ENCODE measurements around the gene RAD51B. TPM values are rescaled to one million over a fixed set of nuclear protein-coding genes. Genes with fewer than 3 reads are reported as not detected.

Gene RAD51B
- polyA plus RNA-seq, 3 donors: 3.6 to 11.6 (median 9.4) TPM

DNA sequence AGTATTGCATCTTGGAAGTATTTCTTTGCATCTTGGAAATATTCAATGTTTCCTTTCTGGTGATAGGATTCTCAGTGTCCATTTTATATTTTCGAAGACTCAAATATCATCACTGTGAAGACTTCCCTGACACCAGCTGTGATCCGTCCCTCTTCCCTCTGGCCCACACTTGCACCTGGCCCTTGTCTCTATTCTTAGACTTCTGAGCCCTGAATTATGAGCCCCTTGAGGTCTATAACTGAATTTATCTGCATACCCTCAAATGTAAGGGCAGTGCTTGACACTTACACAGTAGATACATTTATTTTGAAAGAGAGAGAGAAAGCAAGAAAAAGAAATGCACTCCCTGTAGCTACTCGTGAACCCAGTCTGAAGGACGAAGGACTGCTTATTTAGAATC is 596.6 kb downstream of the RAD51B start:
- Mint-ChIP-seq H3K27me3 (ENCODE audit: low read depth in 3 of 3) (peaks cover 0 to 2% (median 0%) of the 10 kb centered on the region in 3 donors), H3K9me3 (no peaks in the 10 kb centered on the region), H3K36me3 (peaks cover 0 to 5% of the 10 kb centered on the region in 2 donors), H3K4me1 (peaks cover 2% of the 10 kb centered on the region), H3K27ac (no peak overlapping the region), H3K4me3 (no peak overlapping the region)
- TF ChIP-seq, protein P1, sequence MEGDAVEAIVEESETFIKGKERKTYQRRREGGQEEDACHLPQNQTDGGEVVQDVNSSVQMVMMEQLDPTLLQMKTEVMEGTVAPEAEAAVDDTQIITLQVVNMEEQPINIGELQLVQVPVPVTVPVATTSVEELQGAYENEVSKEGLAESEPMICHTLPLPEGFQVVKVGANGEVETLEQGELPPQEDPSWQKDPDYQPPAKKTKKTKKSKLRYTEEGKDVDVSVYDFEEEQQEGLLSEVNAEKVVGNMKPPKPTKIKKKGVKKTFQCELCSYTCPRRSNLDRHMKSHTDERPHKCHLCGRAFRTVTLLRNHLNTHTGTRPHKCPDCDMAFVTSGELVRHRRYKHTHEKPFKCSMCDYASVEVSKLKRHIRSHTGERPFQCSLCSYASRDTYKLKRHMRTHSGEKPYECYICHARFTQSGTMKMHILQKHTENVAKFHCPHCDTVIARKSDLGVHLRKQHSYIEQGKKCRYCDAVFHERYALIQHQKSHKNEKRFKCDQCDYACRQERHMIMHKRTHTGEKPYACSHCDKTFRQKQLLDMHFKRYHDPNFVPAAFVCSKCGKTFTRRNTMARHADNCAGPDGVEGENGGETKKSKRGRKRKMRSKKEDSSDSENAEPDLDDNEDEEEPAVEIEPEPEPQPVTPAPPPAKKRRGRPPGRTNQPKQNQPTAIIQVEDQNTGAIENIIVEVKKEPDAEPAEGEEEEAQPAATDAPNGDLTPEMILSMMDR (IDR thresholded peaks at IDR 0.05): no peak
- H3K9me3 ChIP-seq (replicated peaks in 1 of 2; ENCODE audit: control insufficient read depth in 1 of 2, insufficient read depth in 1 of 2, low read length in 2 of 2): no peaks in the 10 kb centered on the region
- no peaks in the 10 kb centered on the region for H3K4me1 ChIP-seq (ENCODE audit: control insufficient read depth in 1 of 2, insufficient read depth in 2 of 2, low read length in 2 of 2)
- intact Hi-C loops (cut with micrococcal nuclease): no loop called here
- no peak overlapping the region for H3K9ac ChIP-seq (ENCODE audit: insufficient read depth, low read length, poor library complexity, severe bottlenecking)
- H3K4me2 ChIP-seq (replicated peaks; ENCODE audit: extremely low read depth, low read length, poor library complexity, severe bottlenecking): no peak overlapping the region
- DNase-seq: no peak
- H3K27me3 ChIP-seq (ENCODE audit: control insufficient read depth in 2 of 2, insufficient read depth in 2 of 2, low read length in 2 of 2): no peaks in the 10 kb centered on the region
- no peak overlapping the region for H3K27ac ChIP-seq (ENCODE audit: low read depth in 1 of 2, low read length in 2 of 2)
- no peak overlapping the region for H2AFZ ChIP-seq (ENCODE audit: insufficient read depth, low read depth, low read length, poor library complexity, severe bottlenecking)
- no peaks in the 10 kb centered on the region for H3K36me3 ChIP-seq (replicated peaks in 1 of 2; ENCODE audit: control insufficient read depth in 1 of 2, insufficient read depth in 2 of 2, low read length in 2 of 2)
- no peaks in the 10 kb centered on the region for H3K79me2 ChIP-seq (ENCODE audit: insufficient read depth, low read length)
- no CpG with 5 or more reads among the region's 4 CpGs for WGBS (ENCODE audit: insufficient coverage)
- no peak overlapping the region for H3K4me3 ChIP-seq (replicated peaks in 1 of 3; ENCODE audit: low read depth in 2 of 3, low read length in 3 of 3)
- H4K20me1 ChIP-seq (ENCODE audit: insufficient read depth, low read length): no peaks in the 10 kb centered on the region

DNA sequence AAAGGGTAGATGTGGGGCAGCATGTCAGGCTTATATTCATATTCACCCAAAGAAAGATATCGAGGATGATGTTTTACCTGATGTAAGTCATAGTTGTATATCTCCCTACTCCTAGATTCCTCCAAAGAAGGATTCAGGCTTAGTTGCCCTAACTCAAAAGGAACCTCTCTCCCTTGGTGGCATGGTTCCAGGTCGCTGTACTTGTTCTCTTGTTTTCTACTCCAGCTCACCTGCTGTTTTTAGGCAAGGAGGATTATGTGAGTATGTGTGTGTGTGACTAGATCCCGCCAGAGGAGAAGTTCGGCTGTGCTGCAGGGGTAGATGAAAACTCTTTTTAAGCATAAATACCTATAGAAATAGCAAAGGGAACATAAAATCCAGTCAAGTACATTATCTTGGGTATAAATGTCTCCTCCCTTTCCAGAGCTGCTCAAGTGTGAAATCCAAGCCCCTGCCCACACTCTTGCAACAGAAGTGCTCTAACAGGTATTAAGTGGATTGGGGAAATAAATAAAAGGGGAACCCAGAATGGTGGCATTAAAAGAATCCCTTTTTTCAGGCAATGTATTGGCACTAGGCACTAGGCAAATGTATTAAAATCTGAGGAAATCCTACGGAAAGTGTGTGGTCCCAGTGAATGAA is 597.6 kb downstream of the RAD51B start:
- H3K27me3 Mint-ChIP-seq (ENCODE audit: low read depth in 3 of 3): peaks cover 0 to 2% (median 0%) of the 10 kb centered on the region in 3 donors
- no CpG with 5 or more reads among the region's 5 CpGs for WGBS (ENCODE audit: insufficient coverage)
- H3K4me3 Mint-ChIP-seq: no peak overlapping the region
- Histone ChIP-seq H3K9ac (ENCODE audit: insufficient read depth, low read length, poor library complexity, severe bottlenecking) (no peak overlapping the region), H3K27me3 (ENCODE audit: control insufficient read depth in 2 of 2, insufficient read depth in 2 of 2, low read length in 2 of 2) (no peaks in the 10 kb centered on the region), H3K27ac (ENCODE audit: low read depth in 1 of 2, low read length in 2 of 2) (no peak overlapping the region), H3K36me3 (replicated peaks in 1 of 2; ENCODE audit: control insufficient read depth in 1 of 2, insufficient read depth in 2 of 2, low read length in 2 of 2) (no peaks in the 10 kb centered on the region), H4K20me1 (ENCODE audit: insufficient read depth, low read length) (no peaks in the 10 kb centered on the region), H3K79me2 (ENCODE audit: insufficient read depth, low read length) (no peaks in the 10 kb centered on the region), H3K4me2 (replicated peaks; ENCODE audit: extremely low read depth, low read length, poor library complexity, severe bottlenecking) (no peak overlapping the region), H3K4me3 (replicated peaks in 1 of 3; ENCODE audit: low read depth in 2 of 3, low read length in 3 of 3) (no peak overlapping the region), H3K9me3 (replicated peaks in 1 of 2; ENCODE audit: control insufficient read depth in 1 of 2, insufficient read depth in 1 of 2, low read length in 2 of 2) (no peaks in the 10 kb centered on the region), H2AFZ (ENCODE audit: insufficient read depth, low read depth, low read length, poor library complexity, severe bottlenecking) (no peak overlapping the region), H3K4me1 (ENCODE audit: control insufficient read depth in 1 of 2, insufficient read depth in 2 of 2, low read length in 2 of 2) (no peaks in the 10 kb centered on the region)
- peaks cover 0 to 5% of the 10 kb centered on the region in 2 donors for H3K36me3 Mint-ChIP-seq
- H3K9me3 Mint-ChIP-seq: no peaks in the 10 kb centered on the region
- DNase-seq: no peak
- peaks cover 2% of the 10 kb centered on the region for H3K4me1 Mint-ChIP-seq
- TF ChIP-seq, protein P1 (IDR thresholded peaks at IDR 0.05): no peak
- peak overlapping the region in 1 of 7 donors; percentile 5 for H3K27ac Mint-ChIP-seq
- intact Hi-C loops (cut with micrococcal nuclease): no loop called here
